ENCODE measurements around the gene ZSWIM2. TPM values are rescaled to one million over a fixed set of nuclear protein-coding genes. Genes with fewer than 3 reads are reported as not detected.
"Not testable (repeated sequence)": the region's sequence is repeated elsewhere in the genome, so short reads cannot be mapped to it uniquely, and the experiment has no call there.

The ZSWIM2 gene
- total RNA-seq, 3 donors from 2014 or later (not counting 1 experiment from before 2014, with no cell fraction given), result not detected

- Histone ChIP-seq H3K36me3 (ENCODE audit: control insufficient read depth, insufficient read depth, low read length) (no peaks in the 10 kb centered on the region), H3K27me3 (ENCODE audit: control insufficient read depth, insufficient read depth, low read length) (no peaks in the 10 kb centered on the region), H3K27ac (ENCODE audit: low read length) (no peak overlapping the region), H3K4me3 (ENCODE audit: low read length) (no peak overlapping the region), H3K4me1 (ENCODE audit: control insufficient read depth, insufficient read depth, low read length) (no peaks in the 10 kb centered on the region), H3K9me3 (ENCODE audit: control insufficient read depth, insufficient read depth, low read length) (no peaks in the 10 kb centered on the region)
- DNase-seq (no peak), ATAC-seq (no peak)
- H3K36me3 Mint-ChIP-seq, result no peaks in the 10 kb centered on the region
- H3K27ac Mint-ChIP-seq, result no peak overlapping the region
- H3K4me3 Mint-ChIP-seq, result no peak overlapping the region
- WGBS (ENCODE audit: insufficient coverage), result 57% methylated on average over 1 of the region's 2 CpGs
- no peaks in the 10 kb centered on the region for H3K27me3 Mint-ChIP-seq (ENCODE audit: low read depth in 2 of 2)
- no peaks in the 10 kb centered on the region for H3K4me1 Mint-ChIP-seq
- intact Hi-C loops (cut with micrococcal nuclease), result no loop called here
- TF ChIP-seq CTCF (IDR thresholded peaks at IDR 0.05), result no peak
- peaks cover 3 to 7% of the 10 kb centered on the region in 2 donors for H3K9me3 Mint-ChIP-seq
Measured at GRCh38 chr2:186827862-186828492, 21.0 kb downstream of the ZSWIM2 start.

GRCh38 chr2:186827411-186827810 lies 21.6 kb downstream of the ZSWIM2 start:
- Histone ChIP-seq H3K27ac (ENCODE audit: low read length) (no peak overlapping the region), H3K4me3 (ENCODE audit: low read length) (no peak overlapping the region), H3K9me3 (ENCODE audit: control insufficient read depth, insufficient read depth, low read length) (no peaks in the 10 kb centered on the region), H3K36me3 (ENCODE audit: control insufficient read depth, insufficient read depth, low read length) (no peaks in the 10 kb centered on the region), H3K27me3 (ENCODE audit: control insufficient read depth, insufficient read depth, low read length) (no peaks in the 10 kb centered on the region), H3K4me1 (ENCODE audit: control insufficient read depth, insufficient read depth, low read length) (no peaks in the 10 kb centered on the region)
- Mint-ChIP-seq H3K4me3 (no peak overlapping the region), H3K4me1 (no peaks in the 10 kb centered on the region), H3K36me3 (no peaks in the 10 kb centered on the region), H3K9me3 (peaks cover 3 to 7% of the 10 kb centered on the region in 2 donors), H3K27ac (no peak overlapping the region), H3K27me3 (ENCODE audit: low read depth in 2 of 2) (no peaks in the 10 kb centered on the region)
- DNase-seq (no peak), ATAC-seq (no peak)
- no CpG with 5 or more reads among the region's 2 CpGs for WGBS (ENCODE audit: insufficient coverage)
- no peak for TF ChIP-seq CTCF (IDR thresholded peaks at IDR 0.05)
- intact Hi-C loops (cut with micrococcal nuclease), result no loop called here

GRCh38 chr2:186822323-186822722 lies 26.6 kb downstream of the ZSWIM2 start:
- Mint-ChIP-seq H3K27ac (no peak overlapping the region), H3K27me3 (ENCODE audit: low read depth in 2 of 2) (no peaks in the 10 kb centered on the region), H3K36me3 (no peaks in the 10 kb centered on the region), H3K4me3 (no peak overlapping the region), H3K9me3 (peaks cover 12 to 14% of the 10 kb centered on the region in 2 donors), H3K4me1 (no peaks in the 10 kb centered on the region)
- no peaks in the 10 kb centered on the region for H3K9me3 ChIP-seq (ENCODE audit: control insufficient read depth, insufficient read depth, low read length)
- no peaks in the 10 kb centered on the region for H3K4me1 ChIP-seq (ENCODE audit: control insufficient read depth, insufficient read depth, low read length)
- no peak overlapping the region for H3K27ac ChIP-seq (ENCODE audit: low read length)
- DNase-seq, result no peak
- no peak for TF ChIP-seq CTCF (IDR thresholded peaks at IDR 0.05)
- WGBS (ENCODE audit: insufficient coverage), result 90% methylated on average over 2 of the region's 2 CpGs
- intact Hi-C loops (cut with micrococcal nuclease), result no loop called here
- H3K27me3 ChIP-seq (ENCODE audit: control insufficient read depth, insufficient read depth, low read length), result no peaks in the 10 kb centered on the region
- no peaks in the 10 kb centered on the region for H3K36me3 ChIP-seq (ENCODE audit: control insufficient read depth, insufficient read depth, low read length)
- no peak for ATAC-seq
- H3K4me3 ChIP-seq (ENCODE audit: low read length), result no peak overlapping the region

GRCh38 chr2:186820303-186820702 lies 28.7 kb downstream of the ZSWIM2 start:
- H3K27ac ChIP-seq (ENCODE audit: low read length), result no peak overlapping the region
- no peak for ATAC-seq

GRCh38 chr2:186811760-186812159 lies 37.2 kb downstream of the ZSWIM2 start:
- H3K4me1 ChIP-seq (ENCODE audit: control insufficient read depth, insufficient read depth, low read length); H3K4me3 ChIP-seq (ENCODE audit: low read length); H3K9me3 ChIP-seq (ENCODE audit: control insufficient read depth, insufficient read depth, low read length); H3K27me3 ChIP-seq (ENCODE audit: control insufficient read depth, insufficient read depth, low read length); H3K4me3 Mint-ChIP-seq; H3K4me1 Mint-ChIP-seq; H3K27ac ChIP-seq (ENCODE audit: low read length); intact Hi-C loops (cut with micrococcal nuclease); ATAC-seq; H3K36me3 ChIP-seq (ENCODE audit: control insufficient read depth, insufficient read depth, low read length); H3K27ac Mint-ChIP-seq; DNase-seq; H3K27me3 Mint-ChIP-seq (ENCODE audit: low read depth in 2 of 2); H3K36me3 Mint-ChIP-seq: not testable (repeated sequence)
- 89% methylated on average over 5 of the region's 6 CpGs for whole genome bisulfite sequencing (ENCODE audit: insufficient coverage)
- H3K9me3 Mint-ChIP-seq, result peaks cover 11 to 12% of the 10 kb centered on the region in 2 donors

More at GRCh38 chr2:186820303-186820702, 28.7 kb downstream of the ZSWIM2 start:
- no peaks in the 10 kb centered on the region for H3K36me3 Mint-ChIP-seq
- H3K4me1 Mint-ChIP-seq, result no peaks in the 10 kb centered on the region
- DNase-seq, result no peak
- no peaks in the 10 kb centered on the region for H3K27me3 ChIP-seq (ENCODE audit: control insufficient read depth, insufficient read depth, low read length)
- no peaks in the 10 kb centered on the region for H3K27me3 Mint-ChIP-seq (ENCODE audit: low read depth in 2 of 2)
- no peak overlapping the region for H3K4me3 Mint-ChIP-seq
- intact Hi-C loops (cut with micrococcal nuclease), result no loop called here
- H3K4me3 ChIP-seq (ENCODE audit: low read length), result no peak overlapping the region
- H3K9me3 ChIP-seq (ENCODE audit: control insufficient read depth, insufficient read depth, low read length), result no peaks in the 10 kb centered on the region
- WGBS (ENCODE audit: insufficient coverage), result 89% methylated on average over 7 of the region's 7 CpGs
- no peak overlapping the region for H3K27ac Mint-ChIP-seq
- no peak for TF ChIP-seq CTCF (IDR thresholded peaks at IDR 0.05)
- H3K4me1 ChIP-seq (ENCODE audit: control insufficient read depth, insufficient read depth, low read length), result no peaks in the 10 kb centered on the region
- H3K36me3 ChIP-seq (ENCODE audit: control insufficient read depth, insufficient read depth, low read length), result no peaks in the 10 kb centered on the region
- H3K9me3 Mint-ChIP-seq, result peaks cover 12% of the 10 kb centered on the region in 2 donors

Measured in natural killer cell (primary cell).